Measurements from ENCODE around the gene EBF3. TPM values are rescaled to one million over a fixed set of nuclear protein-coding genes. Genes with fewer than 3 reads are reported as not detected.

The EBF3 gene
- total and polyA plus RNA-seq, 2 experiments from 2014 or later: 0.27 to 0.49 TPM

DNA sequence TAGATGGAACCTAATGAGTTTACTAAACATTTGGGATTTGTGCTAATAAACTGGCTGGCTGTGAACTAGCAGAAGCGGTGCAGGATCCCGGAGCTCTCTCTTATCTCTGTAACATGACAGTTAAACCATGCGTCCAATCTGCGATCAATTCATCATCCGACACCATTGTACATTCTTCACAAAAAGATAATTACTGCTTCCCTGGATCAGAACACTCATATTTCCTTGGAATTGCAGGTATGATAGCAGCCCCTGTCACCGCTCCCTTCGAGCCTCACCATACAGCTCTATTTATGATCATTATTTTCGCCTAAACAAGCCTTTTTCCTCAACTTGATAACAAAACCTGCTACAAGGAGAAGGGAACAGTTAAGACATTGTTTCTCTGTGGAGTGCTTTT, 18.5 kb downstream of the EBF3 start:
- H3K4me3 ChIP-seq: no peak overlapping the region
- H3K27me3 ChIP-seq (ENCODE audit: insufficient read depth): peaks cover 5% of the 10 kb centered on the region; the same call in 1 of the 2 replicates
- Mint-ChIP-seq H3K9me3 (no peaks in the 10 kb centered on the region), H3K4me3 (no peak overlapping the region), H3K36me3 (ENCODE audit: low read depth) (no peaks in the 10 kb centered on the region), H3K27ac (no peak overlapping the region), H3K4me1 (peaks cover 16% of the 10 kb centered on the region), H3K27me3 (ENCODE audit: insufficient read depth, low read depth, poor library complexity) (peaks cover 14% of the 10 kb centered on the region)
- H3K4me1 ChIP-seq (ENCODE audit: insufficient read depth): peaks cover 10% of the 10 kb centered on the region
- ATAC-seq (no peak), DNase-seq (ENCODE audit: low spot score) (no peak)
- TF ChIP-seq, protein P1, sequence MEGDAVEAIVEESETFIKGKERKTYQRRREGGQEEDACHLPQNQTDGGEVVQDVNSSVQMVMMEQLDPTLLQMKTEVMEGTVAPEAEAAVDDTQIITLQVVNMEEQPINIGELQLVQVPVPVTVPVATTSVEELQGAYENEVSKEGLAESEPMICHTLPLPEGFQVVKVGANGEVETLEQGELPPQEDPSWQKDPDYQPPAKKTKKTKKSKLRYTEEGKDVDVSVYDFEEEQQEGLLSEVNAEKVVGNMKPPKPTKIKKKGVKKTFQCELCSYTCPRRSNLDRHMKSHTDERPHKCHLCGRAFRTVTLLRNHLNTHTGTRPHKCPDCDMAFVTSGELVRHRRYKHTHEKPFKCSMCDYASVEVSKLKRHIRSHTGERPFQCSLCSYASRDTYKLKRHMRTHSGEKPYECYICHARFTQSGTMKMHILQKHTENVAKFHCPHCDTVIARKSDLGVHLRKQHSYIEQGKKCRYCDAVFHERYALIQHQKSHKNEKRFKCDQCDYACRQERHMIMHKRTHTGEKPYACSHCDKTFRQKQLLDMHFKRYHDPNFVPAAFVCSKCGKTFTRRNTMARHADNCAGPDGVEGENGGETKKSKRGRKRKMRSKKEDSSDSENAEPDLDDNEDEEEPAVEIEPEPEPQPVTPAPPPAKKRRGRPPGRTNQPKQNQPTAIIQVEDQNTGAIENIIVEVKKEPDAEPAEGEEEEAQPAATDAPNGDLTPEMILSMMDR (conservative IDR thresholded peaks at IDR 0.05; ENCODE audit: low read depth in 2 of 2): no peak
- H3K27ac ChIP-seq (ENCODE audit: low read depth): no peak overlapping the region
- no peaks in the 10 kb centered on the region for H4K20me1 ChIP-seq (replicated peaks; ENCODE audit: insufficient read depth)
- no peaks in the 10 kb centered on the region for H3K9me2 ChIP-seq (ENCODE audit: insufficient read depth)
- no peaks in the 10 kb centered on the region for H3K36me3 ChIP-seq (ENCODE audit: insufficient read depth)
- no peaks in the 10 kb centered on the region for H3K79me2 ChIP-seq (replicated peaks; ENCODE audit: insufficient read depth)
- no peak overlapping the region for H2AFZ ChIP-seq
- H3F3A ChIP-seq (replicated peaks; ENCODE audit: low read depth): 0 out of 2 replicates have a peak, but pooled peaks cover under 1% of the 10 kb centered on the region
- no peak overlapping the region for H3K4me2 ChIP-seq

DNA sequence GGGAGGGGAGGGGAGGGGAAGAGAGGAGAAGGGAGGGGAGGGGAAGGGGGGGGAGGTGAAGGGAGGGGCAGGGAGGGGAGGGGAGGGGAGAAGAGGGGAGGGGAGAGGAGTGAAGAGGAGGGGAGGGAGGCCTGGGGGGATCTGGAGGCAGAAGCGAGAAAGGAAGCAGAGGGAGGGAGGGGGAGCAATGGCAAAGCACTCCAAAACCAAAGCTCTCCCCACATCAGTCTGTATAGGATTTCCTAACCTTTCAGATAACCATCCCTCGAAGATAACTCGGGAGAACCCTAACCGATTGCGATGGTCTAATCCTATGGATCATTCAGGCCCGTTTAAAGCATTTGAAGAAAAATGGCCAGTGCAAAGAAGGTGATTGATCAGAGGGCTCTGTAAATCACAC, 19.0 kb downstream of the EBF3 start:
- no peaks in the 10 kb centered on the region for H3K9me3 Mint-ChIP-seq
- no peak for DNase-seq (ENCODE audit: low spot score)
- H3K27ac Mint-ChIP-seq: no peak overlapping the region
- no peak for TF ChIP-seq ZNF114 (CRISPR knock-in tag; IDR thresholded peaks at IDR 0.05)
- no peak for TF ChIP-seq CREB1 (CRISPR knock-in tag; IDR thresholded peaks at IDR 0.05; ENCODE audit: low read depth)
- TF ChIP-seq, protein P2, sequence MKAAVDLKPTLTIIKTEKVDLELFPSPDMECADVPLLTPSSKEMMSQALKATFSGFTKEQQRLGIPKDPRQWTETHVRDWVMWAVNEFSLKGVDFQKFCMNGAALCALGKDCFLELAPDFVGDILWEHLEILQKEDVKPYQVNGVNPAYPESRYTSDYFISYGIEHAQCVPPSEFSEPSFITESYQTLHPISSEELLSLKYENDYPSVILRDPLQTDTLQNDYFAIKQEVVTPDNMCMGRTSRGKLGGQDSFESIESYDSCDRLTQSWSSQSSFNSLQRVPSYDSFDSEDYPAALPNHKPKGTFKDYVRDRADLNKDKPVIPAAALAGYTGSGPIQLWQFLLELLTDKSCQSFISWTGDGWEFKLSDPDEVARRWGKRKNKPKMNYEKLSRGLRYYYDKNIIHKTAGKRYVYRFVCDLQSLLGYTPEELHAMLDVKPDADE (IDR thresholded peaks at IDR 0.05): no peak
- TF ChIP-seq, protein P3, sequence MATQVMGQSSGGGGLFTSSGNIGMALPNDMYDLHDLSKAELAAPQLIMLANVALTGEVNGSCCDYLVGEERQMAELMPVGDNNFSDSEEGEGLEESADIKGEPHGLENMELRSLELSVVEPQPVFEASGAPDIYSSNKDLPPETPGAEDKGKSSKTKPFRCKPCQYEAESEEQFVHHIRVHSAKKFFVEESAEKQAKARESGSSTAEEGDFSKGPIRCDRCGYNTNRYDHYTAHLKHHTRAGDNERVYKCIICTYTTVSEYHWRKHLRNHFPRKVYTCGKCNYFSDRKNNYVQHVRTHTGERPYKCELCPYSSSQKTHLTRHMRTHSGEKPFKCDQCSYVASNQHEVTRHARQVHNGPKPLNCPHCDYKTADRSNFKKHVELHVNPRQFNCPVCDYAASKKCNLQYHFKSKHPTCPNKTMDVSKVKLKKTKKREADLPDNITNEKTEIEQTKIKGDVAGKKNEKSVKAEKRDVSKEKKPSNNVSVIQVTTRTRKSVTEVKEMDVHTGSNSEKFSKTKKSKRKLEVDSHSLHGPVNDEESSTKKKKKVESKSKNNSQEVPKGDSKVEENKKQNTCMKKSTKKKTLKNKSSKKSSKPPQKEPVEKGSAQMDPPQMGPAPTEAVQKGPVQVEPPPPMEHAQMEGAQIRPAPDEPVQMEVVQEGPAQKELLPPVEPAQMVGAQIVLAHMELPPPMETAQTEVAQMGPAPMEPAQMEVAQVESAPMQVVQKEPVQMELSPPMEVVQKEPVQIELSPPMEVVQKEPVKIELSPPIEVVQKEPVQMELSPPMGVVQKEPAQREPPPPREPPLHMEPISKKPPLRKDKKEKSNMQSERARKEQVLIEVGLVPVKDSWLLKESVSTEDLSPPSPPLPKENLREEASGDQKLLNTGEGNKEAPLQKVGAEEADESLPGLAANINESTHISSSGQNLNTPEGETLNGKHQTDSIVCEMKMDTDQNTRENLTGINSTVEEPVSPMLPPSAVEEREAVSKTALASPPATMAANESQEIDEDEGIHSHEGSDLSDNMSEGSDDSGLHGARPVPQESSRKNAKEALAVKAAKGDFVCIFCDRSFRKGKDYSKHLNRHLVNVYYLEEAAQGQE (IDR thresholded peaks at IDR 0.05; ENCODE audit: unreplicated experiment): no peak
- TF ChIP-seq EZH2phosphoT487 (IDR thresholded peaks at IDR 0.05; ENCODE audit: unreplicated experiment): no peak
- TF ChIP-seq, protein P4, sequence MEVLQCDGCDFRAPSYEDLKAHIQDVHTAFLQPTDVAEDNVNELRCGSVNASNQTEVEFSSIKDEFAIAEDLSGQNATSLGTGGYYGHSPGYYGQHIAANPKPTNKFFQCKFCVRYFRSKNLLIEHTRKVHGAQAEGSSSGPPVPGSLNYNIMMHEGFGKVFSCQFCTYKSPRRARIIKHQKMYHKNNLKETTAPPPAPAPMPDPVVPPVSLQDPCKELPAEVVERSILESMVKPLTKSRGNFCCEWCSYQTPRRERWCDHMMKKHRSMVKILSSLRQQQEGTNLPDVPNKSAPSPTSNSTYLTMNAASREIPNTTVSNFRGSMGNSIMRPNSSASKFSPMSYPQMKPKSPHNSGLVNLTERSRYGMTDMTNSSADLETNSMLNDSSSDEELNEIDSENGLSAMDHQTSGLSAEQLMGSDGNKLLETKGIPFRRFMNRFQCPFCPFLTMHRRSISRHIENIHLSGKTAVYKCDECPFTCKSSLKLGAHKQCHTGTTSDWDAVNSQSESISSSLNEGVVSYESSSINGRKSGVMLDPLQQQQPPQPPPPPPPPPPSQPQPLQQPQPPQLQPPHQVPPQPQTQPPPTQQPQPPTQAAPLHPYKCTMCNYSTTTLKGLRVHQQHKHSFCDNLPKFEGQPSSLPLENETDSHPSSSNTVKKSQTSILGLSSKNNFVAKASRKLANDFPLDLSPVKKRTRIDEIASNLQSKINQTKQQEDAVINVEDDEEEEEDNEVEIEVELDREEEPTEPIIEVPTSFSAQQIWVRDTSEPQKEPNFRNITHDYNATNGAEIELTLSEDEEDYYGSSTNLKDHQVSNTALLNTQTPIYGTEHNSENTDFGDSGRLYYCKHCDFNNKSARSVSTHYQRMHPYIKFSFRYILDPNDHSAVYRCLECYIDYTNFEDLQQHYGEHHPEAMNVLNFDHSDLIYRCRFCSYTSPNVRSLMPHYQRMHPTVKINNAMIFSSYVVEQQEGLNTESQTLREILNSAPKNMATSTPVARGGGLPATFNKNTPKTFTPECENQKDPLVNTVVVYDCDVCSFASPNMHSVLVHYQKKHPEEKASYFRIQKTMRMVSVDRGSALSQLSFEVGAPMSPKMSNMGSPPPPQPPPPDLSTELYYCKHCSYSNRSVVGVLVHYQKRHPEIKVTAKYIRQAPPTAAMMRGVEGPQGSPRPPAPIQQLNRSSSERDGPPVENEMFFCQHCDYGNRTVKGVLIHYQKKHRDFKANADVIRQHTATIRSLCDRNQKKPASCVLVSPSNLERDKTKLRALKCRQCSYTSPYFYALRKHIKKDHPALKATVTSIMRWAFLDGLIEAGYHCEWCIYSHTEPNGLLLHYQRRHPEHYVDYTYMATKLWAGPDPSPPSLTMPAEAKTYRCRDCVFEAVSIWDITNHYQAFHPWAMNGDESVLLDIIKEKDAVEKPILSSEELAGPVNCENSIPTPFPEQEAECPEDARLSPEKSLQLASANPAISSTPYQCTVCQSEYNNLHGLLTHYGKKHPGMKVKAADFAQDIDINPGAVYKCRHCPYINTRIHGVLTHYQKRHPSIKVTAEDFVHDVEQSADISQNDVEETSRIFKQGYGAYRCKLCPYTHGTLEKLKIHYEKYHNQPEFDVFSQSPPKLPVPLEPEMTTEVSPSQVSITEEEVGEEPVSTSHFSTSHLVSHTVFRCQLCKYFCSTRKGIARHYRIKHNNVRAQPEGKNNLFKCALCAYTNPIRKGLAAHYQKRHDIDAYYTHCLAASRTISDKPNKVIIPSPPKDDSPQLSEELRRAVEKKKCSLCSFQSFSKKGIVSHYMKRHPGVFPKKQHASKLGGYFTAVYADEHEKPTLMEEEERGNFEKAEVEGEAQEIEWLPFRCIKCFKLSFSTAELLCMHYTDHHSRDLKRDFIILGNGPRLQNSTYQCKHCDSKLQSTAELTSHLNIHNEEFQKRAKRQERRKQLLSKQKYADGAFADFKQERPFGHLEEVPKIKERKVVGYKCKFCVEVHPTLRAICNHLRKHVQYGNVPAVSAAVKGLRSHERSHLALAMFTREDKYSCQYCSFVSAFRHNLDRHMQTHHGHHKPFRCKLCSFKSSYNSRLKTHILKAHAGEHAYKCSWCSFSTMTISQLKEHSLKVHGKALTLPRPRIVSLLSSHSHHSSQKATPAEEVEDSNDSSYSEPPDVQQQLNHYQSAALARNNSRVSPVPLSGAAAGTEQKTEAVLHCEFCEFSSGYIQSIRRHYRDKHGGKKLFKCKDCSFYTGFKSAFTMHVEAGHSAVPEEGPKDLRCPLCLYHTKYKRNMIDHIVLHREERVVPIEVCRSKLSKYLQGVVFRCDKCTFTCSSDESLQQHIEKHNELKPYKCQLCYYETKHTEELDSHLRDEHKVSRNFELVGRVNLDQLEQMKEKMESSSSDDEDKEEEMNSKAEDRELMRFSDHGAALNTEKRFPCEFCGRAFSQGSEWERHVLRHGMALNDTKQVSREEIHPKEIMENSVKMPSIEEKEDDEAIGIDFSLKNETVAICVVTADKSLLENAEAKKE (CRISPR knock-in tag; IDR thresholded peaks at IDR 0.05): no peak
- TF ChIP-seq EZH2 (IDR thresholded peaks at IDR 0.05; ENCODE audit: low read depth, unreplicated experiment): no peak
- no peak for TF ChIP-seq POLR2AphosphoS5 (IDR thresholded peaks at IDR 0.05; ENCODE audit: low read depth)
- no peak for TF ChIP-seq STAT1 (IDR thresholded peaks at IDR 0.05; ENCODE audit: unreplicated experiment)

More for the DNA sequence above, 19.0 kb downstream of the EBF3 start:
- Histone ChIP-seq H3K27ac (ENCODE audit: low read depth) (no peak overlapping the region), H3K27me3 (ENCODE audit: insufficient read depth) (peaks cover under 1% of the 10 kb centered on the region; the same call in 1 of the 2 replicates), H4K20me1 (replicated peaks; ENCODE audit: insufficient read depth) (no peaks in the 10 kb centered on the region), H3K9me2 (ENCODE audit: insufficient read depth) (no peaks in the 10 kb centered on the region), H3K4me1 (ENCODE audit: insufficient read depth) (peaks cover 6% of the 10 kb centered on the region), H3K4me3 (no peak overlapping the region), H3K36me3 (ENCODE audit: insufficient read depth) (no peaks in the 10 kb centered on the region), H3F3A (replicated peaks; ENCODE audit: low read depth) (no peaks in the 10 kb centered on the region), H3K79me2 (replicated peaks; ENCODE audit: insufficient read depth) (no peaks in the 10 kb centered on the region), H3K4me2 (no peak overlapping the region), H2AFZ (no peak overlapping the region)
- Mint-ChIP-seq H3K36me3 (ENCODE audit: low read depth) (no peaks in the 10 kb centered on the region), H3K4me1 (peaks cover 11% of the 10 kb centered on the region; the same call in 2 of the 3 replicates), H3K4me3 (no peak overlapping the region), H3K27me3 (ENCODE audit: insufficient read depth, low read depth, poor library complexity) (peaks cover 10% of the 10 kb centered on the region)
- no peak for ATAC-seq
